Left lobe of liver (tissue), 2 donors: Measurements from ENCODE around the gene VTI1A. TPM values are rescaled to one million over a fixed set of nuclear protein-coding genes. Genes with fewer than 3 reads are reported as not detected.

Source experiments
- ATAC-seq: fragments of 200-7000 bp; cut with Tn5 transposase; one replicate; pipeline ENCODE4 v1.9.1; 2020; ENCODE audit warnings: mild to moderate bottlenecking, moderate library complexity
- DNase-seq: peaks from one replicate; pipeline ENCODE4 v3.0.0-alpha.2; 2020; ENCODE audit warnings: low spot score
- total RNA-seq: library from RNA; stranded (reverse); gene quantifications from one replicate; pipeline ENCODE4 v1.2.1, GENCODE V29; 2021
- donor health status: DM: no; HTN: no; CAD: no; lungs with moderate emphysema.
- donor health status: DM: no; HTN: yes; CAD: no.

VTI1A gene
- total RNA-seq, 1 donor from 2014 or later: 9.9 TPM

DNA sequence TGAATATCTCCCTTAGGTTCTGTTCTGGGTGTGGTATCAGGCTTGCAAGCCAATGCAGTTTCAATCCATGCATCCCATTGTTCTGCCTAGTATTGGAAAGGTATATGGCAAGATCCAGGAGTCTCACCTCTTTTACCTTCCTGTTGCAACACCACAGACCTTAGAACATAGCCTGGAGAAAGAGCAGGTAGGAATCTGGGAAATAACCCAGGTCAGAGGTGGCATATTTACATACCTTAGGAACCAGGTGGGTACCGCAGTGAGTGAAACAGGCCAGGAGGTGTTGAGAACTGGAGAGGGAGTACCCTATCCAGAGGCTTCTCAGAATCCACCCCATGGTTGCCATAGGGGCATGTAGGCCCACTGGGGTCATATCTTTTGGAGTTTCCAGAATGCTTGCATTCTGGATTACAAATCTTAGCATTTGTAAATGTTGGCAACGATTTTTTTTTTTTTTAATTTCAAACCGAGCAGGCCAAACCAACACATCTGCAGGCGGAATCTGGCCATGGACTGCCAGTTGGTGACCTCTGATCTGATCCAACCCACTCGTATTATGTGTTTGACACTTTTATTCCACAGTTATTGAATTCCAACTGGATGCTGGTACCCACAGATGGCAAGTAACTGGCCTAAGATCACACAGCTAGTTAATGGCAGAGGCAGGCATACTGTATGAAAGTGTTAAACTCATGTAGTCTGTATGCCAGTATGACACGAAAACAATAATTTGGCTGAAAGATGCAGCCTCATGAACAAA is 322.8 kb downstream of the VTI1A start:
- ATAC-seq: no peak

DNA sequence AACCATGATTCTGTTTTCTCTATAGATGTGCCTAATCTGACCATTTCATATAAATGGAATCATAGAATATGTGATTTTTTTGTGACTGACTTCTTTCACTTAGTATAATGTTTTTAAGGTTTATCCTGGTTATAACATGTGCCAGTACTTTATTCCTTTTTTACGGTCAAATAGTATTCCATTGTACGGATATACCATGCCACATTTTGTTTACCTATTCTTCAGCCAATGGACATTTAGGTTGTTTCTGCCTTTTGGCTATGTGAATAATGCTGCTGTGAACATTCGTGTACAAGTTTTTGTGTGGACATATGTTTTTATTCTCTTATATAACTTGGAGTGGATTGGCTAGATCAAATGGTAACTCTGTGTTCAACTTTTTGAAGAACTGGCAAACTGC is 324.7 kb downstream of the VTI1A start:
- DNase-seq (no peak), ATAC-seq (no peak)

More for the DNA sequence above, 322.8 kb downstream of the VTI1A start:
- DNase-seq: no peak

DNA sequence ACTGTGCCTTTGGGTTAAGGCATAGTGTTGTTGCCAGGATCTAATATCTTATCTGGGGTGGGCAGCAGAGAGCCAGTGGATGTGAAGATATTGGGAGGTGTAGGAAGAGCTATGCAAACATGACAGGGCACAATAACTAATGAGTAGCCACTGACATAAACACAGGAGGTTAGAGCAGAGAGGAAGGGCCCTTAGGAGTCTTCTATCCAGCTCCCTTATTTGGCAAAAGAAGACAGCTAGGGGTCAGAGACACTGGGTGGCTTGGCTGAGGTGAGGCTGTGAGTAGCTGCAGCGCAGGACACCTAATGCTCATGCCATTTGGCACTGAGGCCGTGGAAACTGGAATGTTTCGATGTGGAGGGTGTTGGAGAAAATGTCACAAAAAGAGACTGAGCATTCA is 326.8 kb downstream of the VTI1A start:
- ATAC-seq: no peak

DNA sequence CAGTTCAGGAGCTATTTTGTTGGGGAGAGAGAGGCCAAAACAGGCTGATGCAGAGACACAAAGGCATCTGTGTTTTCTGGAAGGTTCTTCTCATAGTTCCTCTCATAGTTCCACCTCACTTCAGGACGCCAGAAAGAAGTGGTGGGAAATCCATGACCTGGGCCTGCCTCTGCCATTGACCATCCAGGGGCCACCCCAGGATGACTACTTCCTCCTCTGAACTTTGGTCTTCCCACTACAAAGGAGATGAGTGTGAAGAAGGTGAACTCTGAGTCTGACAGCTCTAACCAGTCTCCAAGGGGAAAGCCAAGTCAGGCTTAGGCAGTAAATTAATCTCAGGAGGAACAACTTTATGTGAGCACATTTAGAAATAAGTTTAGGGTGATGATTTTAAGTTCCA is 327.2 kb downstream of the VTI1A start:
- no peak for ATAC-seq
- no peak for DNase-seq

More for the DNA sequence above, 326.8 kb downstream of the VTI1A start:
- no peak for DNase-seq

DNA sequence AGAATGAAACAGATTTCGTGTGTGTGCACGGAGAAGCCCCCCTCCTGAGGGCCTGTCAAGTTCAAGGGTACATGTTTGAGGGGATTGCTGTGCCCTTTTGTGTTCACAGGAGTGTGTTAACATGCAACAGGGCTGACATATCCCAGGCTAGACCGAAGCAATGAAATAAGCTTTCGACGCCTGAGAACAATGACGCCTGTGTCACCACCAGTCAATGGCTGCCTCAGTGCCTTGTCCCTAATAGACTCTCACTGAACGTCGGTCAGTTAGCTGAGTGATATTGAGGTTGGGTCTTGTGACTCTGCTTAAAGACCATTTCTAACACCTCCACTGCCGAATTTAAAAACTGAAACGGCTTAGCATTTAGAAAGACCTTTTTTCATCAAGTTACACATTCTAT is 327.8 kb downstream of the VTI1A start:
- no peak for ATAC-seq
- DNase-seq: no peak

DNA sequence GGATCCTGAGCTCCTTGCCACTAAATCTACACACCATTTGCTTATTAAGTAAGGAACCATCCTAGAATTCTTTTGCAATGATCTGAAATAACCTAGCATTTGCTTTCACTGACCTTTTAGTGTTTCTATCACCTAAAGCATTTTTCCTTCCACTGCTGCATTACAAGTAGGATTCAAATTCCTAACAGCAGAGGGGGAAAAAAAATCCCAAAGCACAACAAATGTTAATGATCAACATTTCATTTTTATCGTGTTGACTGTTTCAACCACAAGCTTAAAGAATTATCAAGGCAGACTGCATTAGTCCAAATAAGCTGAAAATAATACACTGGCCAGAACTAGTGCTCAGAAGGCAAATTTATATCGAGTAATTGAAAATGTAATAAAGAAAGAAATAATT is 328.4 kb downstream of the VTI1A start:
- ATAC-seq (no peak), DNase-seq (no peak)

DNA sequence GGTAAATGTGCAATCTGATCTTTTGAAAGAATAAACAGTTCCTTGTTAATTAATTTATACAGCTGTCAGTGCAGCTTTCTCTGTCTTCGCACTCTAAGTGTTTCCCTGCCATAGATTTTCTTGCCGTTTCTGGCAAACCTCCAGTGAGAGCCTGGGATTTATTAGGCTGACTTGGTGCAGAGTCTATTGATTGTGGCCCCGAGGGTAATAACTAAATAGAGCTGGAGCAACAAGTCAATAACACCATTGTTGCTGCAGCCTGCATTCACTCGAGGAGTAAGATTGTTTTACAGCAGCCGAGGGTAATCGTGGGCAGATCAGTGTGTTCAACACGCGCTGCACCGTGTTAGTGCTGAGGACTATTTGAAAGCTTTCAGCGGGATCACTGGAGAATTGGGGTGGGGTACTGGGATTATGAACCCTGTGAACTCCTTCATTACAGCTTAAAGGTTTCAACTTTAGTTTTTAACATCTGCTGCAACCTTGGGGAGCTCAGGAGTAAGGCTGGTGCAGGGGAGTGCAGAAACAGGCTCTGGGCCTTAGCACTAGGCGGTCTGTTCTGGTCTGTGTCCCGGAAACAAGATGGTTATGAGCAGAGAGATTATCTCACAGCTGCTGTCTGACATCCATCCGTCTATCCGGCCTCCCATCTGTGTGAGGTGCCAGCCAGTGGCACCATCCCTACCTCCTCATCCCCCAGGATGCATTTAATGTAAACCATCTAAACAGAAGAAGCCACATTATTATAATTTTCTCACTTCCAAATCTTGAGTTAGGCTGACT is 329.1 kb downstream of the VTI1A start:
- no peak for ATAC-seq
- no peak for DNase-seq

DNA sequence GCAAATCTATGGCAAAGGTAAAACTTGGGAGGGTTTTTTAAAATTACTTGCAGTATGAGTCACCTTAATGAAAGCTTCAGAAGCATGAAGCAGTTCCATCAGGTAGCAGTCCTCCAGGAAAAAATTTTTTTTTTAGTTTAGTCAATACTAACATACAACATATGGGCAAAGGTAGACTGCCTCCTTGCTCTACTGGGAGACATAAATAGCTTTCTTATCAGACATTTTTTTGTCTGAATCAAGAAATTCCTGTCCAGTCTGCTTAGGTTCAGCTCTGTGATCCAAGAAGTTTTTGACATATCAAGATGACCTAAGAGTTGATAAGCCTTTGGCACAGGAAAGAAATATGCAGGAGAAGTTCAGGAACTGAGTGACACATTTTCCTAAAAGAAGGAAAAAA is 331.6 kb downstream of the VTI1A start:
- no peak for ATAC-seq
- no peak for DNase-seq

DNA sequence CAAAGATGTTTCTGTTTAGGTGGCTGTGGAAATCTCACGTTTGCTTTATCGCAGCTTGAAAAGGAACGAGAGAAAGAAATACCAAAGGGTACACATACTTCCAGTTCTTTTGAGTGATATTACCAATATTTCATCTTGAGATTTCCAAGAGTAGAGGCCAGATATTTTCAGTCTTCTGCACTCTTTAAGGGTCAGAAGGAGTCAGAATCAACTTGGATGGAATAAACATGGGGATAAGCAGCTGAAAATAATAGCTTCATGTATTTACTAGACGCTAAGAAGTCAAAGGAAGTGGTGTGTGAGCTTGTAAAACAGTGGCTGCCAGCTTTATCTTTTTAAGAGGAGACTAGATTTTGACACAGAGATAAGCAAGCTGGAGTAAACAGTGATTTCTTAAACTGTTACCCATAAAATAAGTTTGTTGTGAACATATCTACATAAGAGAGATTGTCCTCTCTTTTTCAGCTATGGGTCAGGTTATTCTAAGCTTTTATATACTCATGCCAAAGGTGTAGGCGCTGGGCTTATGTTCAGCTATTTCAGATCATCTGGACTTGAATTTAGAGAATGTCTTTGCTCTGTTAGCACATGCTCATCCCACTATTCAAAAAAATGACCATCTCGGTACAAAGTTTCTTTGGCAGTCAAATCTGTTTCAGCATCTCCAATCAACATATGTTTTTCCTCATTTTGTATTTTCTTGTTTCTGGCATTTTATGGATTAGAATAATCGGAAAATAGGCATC is 332.2 kb downstream of the VTI1A start:
- ATAC-seq: peak; percentile 43

DNA sequence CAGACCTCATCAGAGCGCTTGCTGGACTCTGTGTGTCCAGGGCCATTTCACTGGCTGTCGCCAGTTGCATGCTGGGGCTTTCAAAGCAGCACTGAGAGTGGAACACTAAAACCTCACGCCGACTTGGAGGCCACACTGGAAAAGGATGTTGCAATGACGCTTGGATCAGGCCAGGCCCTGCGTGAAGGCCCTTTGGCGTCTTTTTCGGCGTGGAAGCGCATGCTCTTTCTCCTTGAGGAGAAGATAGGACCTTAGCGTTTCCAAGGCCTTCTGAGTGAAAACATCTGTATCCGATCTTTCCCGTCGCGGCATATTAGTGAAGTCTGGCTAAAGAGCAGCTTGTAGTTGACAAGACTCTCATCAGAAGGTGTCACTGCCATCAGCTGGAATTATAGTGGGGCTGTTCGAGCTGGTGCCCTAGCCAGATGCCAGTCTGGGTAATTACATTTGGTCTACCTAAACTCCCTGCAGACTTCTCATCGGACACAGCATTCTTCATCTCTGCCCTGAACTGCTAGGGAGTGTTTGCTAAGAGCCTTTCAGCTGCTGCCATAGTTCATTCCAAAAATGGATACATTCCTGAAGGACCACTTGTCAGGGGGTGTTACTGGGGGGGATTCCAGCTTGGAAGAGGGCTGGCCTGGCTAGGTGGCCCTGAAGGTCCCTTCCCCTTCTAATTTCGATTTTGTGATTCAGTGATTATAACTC is 335.3 kb downstream of the VTI1A start:
- DNase-seq (no peak), ATAC-seq (no peak)

More for the DNA sequence above, 332.2 kb downstream of the VTI1A start:
- DNase-seq: no peak

DNA sequence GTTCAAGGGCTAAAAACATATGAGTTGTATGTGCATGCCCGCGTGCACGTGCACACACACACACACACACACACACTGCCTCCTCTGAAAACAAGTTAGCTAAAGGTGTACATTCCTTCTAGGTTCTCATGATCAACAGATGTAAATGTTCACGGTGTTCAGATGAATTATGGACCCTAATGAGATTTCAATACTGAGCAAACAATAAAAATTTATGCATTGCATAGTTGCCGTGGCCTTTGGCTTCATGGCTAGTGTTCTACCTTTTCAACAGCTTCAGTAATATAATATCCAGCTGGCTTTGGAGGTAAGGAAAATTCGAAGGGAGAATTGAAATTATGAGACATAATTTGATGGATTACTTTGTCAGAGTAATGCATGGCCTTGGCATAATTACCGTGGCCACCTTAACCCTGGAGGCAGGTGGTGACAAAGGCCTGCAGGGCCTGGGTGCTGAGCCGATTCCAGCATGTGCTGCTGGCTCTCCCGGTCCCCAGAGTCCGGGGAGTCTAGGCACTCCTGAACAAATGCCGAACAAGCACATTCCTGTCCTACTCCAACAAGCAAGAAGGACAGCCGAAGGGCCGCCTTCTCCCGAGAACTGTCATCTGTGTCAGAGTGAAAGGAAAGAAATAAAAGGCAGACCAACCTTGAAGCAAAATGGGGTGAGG is 336.5 kb downstream of the VTI1A start:
- no peak for ATAC-seq
- DNase-seq: no peak

DNA sequence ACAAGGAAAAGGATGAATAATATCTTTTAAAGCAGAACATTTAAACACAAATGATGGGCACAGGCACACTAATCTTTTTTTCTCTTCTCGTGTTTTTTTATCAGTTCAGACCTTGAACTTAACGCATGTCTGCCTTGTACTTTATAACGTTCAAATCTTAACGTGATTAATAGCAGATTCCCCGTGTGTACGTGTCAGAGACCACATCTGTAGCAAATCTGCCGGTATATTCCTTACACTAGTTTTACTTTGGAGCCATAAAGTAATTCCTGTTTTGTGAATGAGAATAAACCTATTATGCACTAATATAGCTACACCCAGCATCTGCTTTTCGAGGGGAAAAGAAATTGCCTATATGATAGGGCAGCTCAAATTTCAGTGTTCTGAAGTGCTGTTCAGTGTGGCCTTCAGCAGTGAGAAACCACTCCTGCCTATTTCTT is 337.0 kb downstream of the VTI1A start:
- DNase-seq (no peak), ATAC-seq (no peak)

DNA sequence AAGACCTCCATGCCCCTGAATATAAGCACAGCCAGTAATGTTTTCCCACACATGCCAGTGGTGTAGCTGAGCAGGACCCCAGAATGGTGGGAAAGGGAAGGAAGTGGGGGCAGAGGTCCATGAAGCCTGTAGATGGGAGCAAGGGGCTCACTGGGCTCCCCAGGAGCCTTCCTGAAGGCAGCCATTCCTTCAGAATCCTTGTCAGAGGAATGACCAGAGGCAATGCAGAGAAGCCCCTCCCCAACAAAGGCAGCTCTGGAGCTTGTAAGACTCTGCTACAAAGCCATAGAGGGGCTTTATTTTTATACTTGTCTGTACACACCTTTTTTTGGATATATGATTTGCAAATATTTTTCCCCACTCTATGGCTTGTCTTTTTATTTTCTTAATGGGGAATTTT is 338.1 kb downstream of the VTI1A start:
- no peak for ATAC-seq
- DNase-seq: no peak

DNA sequence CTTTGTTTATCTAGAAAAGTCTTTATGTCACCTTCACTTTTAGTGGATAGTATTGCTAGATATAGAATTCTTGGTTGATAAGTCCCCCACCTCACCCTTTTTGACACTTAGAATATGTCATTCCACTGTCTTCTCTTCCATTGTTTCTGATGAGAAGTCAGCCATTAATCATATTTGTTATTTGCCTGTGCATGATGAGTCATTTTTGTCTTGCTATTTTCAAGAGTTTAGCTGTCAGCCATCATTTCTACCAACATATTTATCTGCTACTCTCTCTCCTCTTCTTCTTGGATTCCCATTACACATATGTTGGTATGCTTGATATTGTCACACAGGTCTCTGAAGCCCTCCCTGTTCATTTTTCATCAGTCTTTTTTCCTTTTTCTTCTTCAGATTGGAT is 342.2 kb downstream of the VTI1A start:
- ATAC-seq (no peak), DNase-seq (no peak)

DNA sequence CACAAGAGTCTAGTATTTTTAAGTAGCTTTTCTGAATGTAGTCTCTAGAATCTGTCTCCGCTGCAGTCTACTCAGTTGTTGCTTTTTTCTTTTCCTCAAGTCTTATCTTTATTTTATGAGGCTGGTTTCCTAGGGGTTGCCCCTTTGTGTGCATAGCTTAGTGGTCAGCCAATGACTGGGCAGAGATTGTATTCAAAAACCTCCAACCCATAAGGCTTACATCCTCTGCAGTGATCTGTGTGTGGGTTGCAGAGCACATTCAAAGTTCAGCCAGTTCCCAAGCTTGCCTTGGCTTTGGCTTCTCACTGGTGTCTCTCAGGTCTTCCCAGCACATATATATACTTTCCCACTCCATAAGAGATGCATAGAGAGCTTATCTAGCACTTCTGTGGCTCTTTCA is 343.0 kb downstream of the VTI1A start:
- DNase-seq (no peak), ATAC-seq (no peak)

DNA sequence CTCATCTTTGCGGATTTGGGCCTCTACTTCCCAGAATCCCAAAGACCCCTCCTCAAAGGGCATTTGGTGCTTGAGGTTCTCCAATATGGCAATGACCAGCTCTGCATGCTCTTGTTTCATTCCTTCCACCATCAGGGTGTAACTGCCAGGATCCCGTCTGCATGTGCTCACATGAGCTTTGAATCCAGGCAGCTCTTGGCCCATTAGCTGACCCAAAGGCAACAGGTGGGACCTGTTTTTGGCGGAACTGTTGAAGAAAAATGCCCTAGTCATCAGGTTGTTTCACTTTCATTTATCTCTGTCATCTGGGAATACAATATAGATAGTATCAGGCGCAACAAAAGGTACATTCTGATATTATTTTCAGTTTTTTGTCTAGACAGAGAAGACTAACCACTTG is 343.9 kb downstream of the VTI1A start:
- no peak for ATAC-seq

DNA sequence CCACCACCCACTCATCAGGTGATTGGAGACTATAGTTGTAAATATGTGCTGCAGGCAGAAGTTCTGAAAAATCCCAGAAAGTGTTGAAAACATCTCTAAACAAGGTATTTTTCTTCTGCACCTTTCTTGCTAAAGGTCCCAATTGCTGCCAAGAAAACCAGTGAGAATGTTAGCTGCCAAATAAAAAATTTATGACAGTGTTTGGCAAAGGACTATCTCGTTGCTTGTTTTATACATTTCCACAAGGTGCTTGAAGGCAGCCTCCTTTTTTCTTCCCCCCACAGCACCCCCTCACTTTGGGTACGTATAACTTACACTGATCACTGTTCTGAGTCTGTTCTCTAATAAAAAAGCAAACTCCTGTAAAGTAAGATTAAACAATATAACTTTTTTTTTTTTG is 344.4 kb downstream of the VTI1A start:
- no peak for DNase-seq
- ATAC-seq: no peak

More for the DNA sequence above, 343.9 kb downstream of the VTI1A start:
- DNase-seq: no peak

DNA sequence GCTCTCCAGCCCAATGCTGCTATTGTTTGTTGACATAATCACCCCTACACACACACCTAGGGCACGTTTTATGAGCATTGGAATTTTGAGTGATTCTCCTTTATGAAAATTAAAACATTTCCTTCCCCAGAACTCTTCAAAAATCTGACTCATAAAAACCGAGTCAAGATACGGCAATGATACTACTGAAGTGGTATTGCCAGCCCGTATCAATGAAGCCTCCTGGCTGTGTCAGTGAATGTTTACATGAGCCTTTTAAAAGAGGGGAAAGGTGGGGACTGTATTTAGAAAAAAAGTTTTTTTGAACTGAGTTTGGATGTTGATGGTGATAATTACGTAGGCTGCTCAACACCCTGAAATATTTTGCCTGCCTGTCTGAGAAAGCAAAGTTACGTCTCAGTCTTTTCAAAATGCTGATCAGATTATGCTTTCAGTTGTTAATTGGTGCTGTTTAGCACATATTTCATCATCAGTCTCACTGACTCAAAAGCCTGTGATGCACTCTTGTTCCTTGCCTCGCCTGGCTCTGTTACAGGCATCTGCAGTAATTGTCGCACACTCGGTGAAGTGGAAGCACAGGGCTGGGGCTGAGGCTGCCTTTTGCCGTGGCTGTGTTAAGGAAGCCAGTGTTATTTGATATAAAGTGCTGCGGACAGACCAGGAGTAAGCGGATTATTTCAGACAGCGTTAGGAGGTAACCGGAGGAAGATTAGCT is 345.6 kb downstream of the VTI1A start:
- ATAC-seq (peak; percentile 19), DNase-seq (no peak)

DNA sequence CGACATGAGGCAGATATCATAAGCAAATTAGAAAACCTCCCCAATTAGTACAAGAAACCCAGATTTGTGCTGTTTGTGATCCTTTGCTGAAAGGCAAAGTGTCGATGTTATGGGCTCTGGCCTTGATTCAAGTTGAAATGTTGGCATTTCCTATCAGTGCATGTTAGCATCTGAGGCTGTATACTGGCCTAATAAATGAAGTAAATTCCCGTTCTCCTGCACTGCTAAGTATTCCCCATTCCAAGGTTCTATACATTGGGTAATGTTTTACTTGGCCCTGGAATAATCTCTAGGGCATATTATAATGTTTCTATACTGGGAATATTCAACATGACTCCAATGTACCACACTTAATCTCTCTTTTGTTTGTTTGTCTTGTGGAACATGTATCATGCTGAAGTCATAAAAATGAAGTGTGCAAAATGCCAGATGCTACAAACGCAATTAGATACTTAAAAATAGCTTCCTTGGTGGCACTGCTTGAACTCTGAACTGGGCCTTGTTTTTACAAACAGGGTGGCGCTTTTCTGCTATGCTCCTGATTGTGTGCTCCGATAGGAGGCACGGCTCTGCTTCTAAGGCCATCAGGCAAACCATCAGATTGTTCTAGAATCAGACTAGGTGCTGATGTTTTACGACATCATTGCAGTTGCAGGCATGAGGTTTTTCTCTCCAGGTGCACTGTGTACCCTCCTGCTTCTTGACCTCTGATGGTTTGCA is 346.3 kb downstream of the VTI1A start:
- ATAC-seq (no peak), DNase-seq (no peak)
